Fibroblast of lung (primary cell): ENCODE results near the gene STK32C. TPM values are rescaled to one million over a fixed set of nuclear protein-coding genes. Genes with fewer than 3 reads are reported as not detected.

ENCODE experiments used
- DNase-seq, 2 donors: peaks; one replicate each; pipeline versions ENCODE4 v3.0.0 to v3.0.0-alpha.2; 2010; ENCODE audit warnings: low read depth in 2 of 2
- H2AFZ ChIP-seq: 2 replicates; pipeline ENCODE4 v1.5.1; 2012; ENCODE audit warnings: low read length, control low read depth, inconsistent platforms
- H3K27ac ChIP-seq: 2 replicates; pipeline ENCODE4 v1.5.1; 2011; ENCODE audit warnings: low read length, control low read depth; ENCODE audit not compliant: insufficient read depth
- H3K27me3 ChIP-seq: 2 replicates; pipeline ENCODE4 v1.5.1; 2011; ENCODE audit warnings: mild to moderate bottlenecking, low read length; ENCODE audit not compliant: control insufficient read depth, insufficient read depth
- H3K36me3 ChIP-seq: 2 replicates; pipeline ENCODE4 v1.5.1; 2011; ENCODE audit warnings: low read length; ENCODE audit not compliant: control insufficient read depth, insufficient read depth
- H3K4me1 ChIP-seq: 2 replicates; pipeline ENCODE4 v1.5.1; 2011; ENCODE audit warnings: low read length; ENCODE audit not compliant: control insufficient read depth, insufficient read depth; ENCODE audit errors: extremely low read depth
- H3K4me2 ChIP-seq: 2 replicates; pipeline ENCODE4 v1.5.1; 2011; ENCODE audit warnings: low read length, control low read depth; ENCODE audit not compliant: insufficient read depth; ENCODE audit errors: extremely low read depth
- H3K4me3 ChIP-seq, 4 experiments: fragments of 200-600 bp in 1 of 4; sonication (generic) in 1 of 4; replicated peaks in 1 of 4; 2 replicates each; pipeline ENCODE4 v1.5.1; 2011 to 2016; ENCODE audit warnings: low read length in 4 of 4, low read depth in 3 of 4, mild to moderate bottlenecking in 3 of 4, control low read depth in 2 of 4, inconsistent platforms in 1 of 4, mixed read lengths in 1 of 4; ENCODE audit not compliant: insufficient read depth in 1 of 4; ENCODE audit errors: control extremely low read depth in 1 of 4
- H3K79me2 ChIP-seq: 2 replicates; pipeline ENCODE4 v1.5.1; 2012; ENCODE audit warnings: mild to moderate bottlenecking, low read length, inconsistent platforms; ENCODE audit not compliant: control insufficient read depth, insufficient read depth
- H3K9ac ChIP-seq: 2 replicates; pipeline ENCODE4 v1.5.1; 2011; ENCODE audit warnings: mild to moderate bottlenecking, low read length, control low read depth; ENCODE audit not compliant: insufficient read depth
- H3K9me3 ChIP-seq: 2 replicates; pipeline ENCODE4 v1.5.1; 2012; ENCODE audit warnings: low read depth, low read length; ENCODE audit not compliant: control insufficient read depth, insufficient read depth
- H4K20me1 ChIP-seq: 2 replicates; pipeline ENCODE4 v1.5.1; 2011; ENCODE audit warnings: low read length; ENCODE audit not compliant: control insufficient read depth, insufficient read depth; ENCODE audit errors: extremely low read depth
- CTCF ChIP-seq, 2 donors: IDR thresholded peaks in 1 of 2; conservative IDR thresholded peaks in 1 of 2; 1 replicate in 1 of 2; 2 replicates in 1 of 2; pipeline ENCODE4 v1.5.1; 2011 to 2012; ENCODE audit warnings: low read length in 2 of 2, control low read depth in 1 of 2, inconsistent platforms in 1 of 2, low read depth in 1 of 2, mild to moderate bottlenecking in 1 of 2
- EZH2 ChIP-seq: IDR thresholded peaks from 2 replicates; pipeline ENCODE4 v1.5.1; 2012; ENCODE audit warnings: low read length, control low read depth, mild to moderate bottlenecking; ENCODE audit errors: missing control alignments
- polyA plus RNA-seq, 2 donors: library from polyadenylated mRNA; depleted of rRNA in 1 of 2; stranded (reverse) in 1 of 2; unstranded in 1 of 2; fragments of >200 nt; gene quantifications; 2 replicates each; pipeline ENCODE4 v1.2.1, GENCODE V29; 2011 to 2012; ENCODE audit warnings: missing spikeins in 1 of 2
- total RNA-seq: library from RNA; depleted of rRNA; stranded (reverse); fragments of >200 nt; gene quantifications from 2 replicates; pipeline ENCODE4 v1.2.1, GENCODE V29; 2014

Gene STK32C
- total and polyA plus RNA-seq, 2 donors (not counting 1 experiment from before 2014, with no cell fraction given) = 4.4 to 21.5 TPM

GRCh38 chr10:132293201-132293812 lies 14.4 kb downstream of the STK32C start:
- no peaks in the 10 kb centered on the region for H3K4me1 ChIP-seq
- peak in 1 of 2 donors; percentile 9 for DNase-seq
- no peak overlapping the region for H3K27ac ChIP-seq
- H3K9me3 ChIP-seq = no peaks in the 10 kb centered on the region
- H3K9ac ChIP-seq = no peak overlapping the region
- no peaks in the 10 kb centered on the region for H4K20me1 ChIP-seq
- no peaks in the 10 kb centered on the region for H3K27me3 ChIP-seq
- H3K79me2 ChIP-seq = no peaks in the 10 kb centered on the region
- no peak overlapping the region for H2AFZ ChIP-seq
- H3K4me2 ChIP-seq = no peak overlapping the region
- no peaks in the 10 kb centered on the region for H3K36me3 ChIP-seq
- H3K4me3 ChIP-seq = no peak overlapping the region
- TF ChIP-seq CTCF (conservative IDR thresholded peaks at IDR 0.05 in 1 of 2, IDR thresholded peaks at IDR 0.05 in 1 of 2; ENCODE audit: low read depth in 1 of 2, low read length in 2 of 2) = no peak
- no peak for TF ChIP-seq EZH2

GRCh38 chr10:132292287-132293200 lies 15.2 kb downstream of the STK32C start:
- Histone ChIP-seq H4K20me1 (no peaks in the 10 kb centered on the region), H3K36me3 (no peaks in the 10 kb centered on the region), H3K79me2 (no peaks in the 10 kb centered on the region), H3K27me3 (no peaks in the 10 kb centered on the region), H3K9ac (no peak overlapping the region), H3K27ac (no peak overlapping the region), H3K4me2 (no peak overlapping the region), H3K9me3 (no peaks in the 10 kb centered on the region), H3K4me1 (no peaks in the 10 kb centered on the region), H3K4me3 (no peak overlapping the region), H2AFZ (no peak overlapping the region)
- TF ChIP-seq CTCF (conservative IDR thresholded peaks at IDR 0.05 in 1 of 2, IDR thresholded peaks at IDR 0.05 in 1 of 2; ENCODE audit: low read depth in 1 of 2, low read length in 2 of 2) (no peak), EZH2 (no peak)
- no peak for DNase-seq

- H3K9ac ChIP-seq = no peak overlapping the region
- no peaks in the 10 kb centered on the region for H3K9me3 ChIP-seq
- no peaks in the 10 kb centered on the region for H3K27me3 ChIP-seq
- TF ChIP-seq EZH2 (no peak), CTCF (conservative IDR thresholded peaks at IDR 0.05 in 1 of 2, IDR thresholded peaks at IDR 0.05 in 1 of 2; ENCODE audit: low read depth in 1 of 2, low read length in 2 of 2) (no peak)
- H4K20me1 ChIP-seq = no peaks in the 10 kb centered on the region
- H3K4me3 ChIP-seq = no peak overlapping the region
- DNase-seq = no peak
- H3K4me1 ChIP-seq = no peaks in the 10 kb centered on the region
- no peaks in the 10 kb centered on the region for H3K79me2 ChIP-seq
- no peak overlapping the region for H2AFZ ChIP-seq
- no peak overlapping the region for H3K4me2 ChIP-seq
- no peak overlapping the region for H3K27ac ChIP-seq
- no peaks in the 10 kb centered on the region for H3K36me3 ChIP-seq
Measured at GRCh38 chr10:132291826-132292225, 15.9 kb downstream of the STK32C start.
